Neuron (in vitro differentiated cells): Measurements from ENCODE around the gene TUBA8.
"Not testable (repeated sequence)": the region's sequence is repeated elsewhere in the genome, so short reads cannot be mapped to it uniquely, and the experiment has no call there.

ENCODE experiments used
- H2AFZ ChIP-seq: one replicate; pipeline ENCODE4 v1.6.1; 2013; ENCODE audit warnings: low read depth, mild to moderate bottlenecking, inconsistent platforms, low read length, moderate library complexity
- H3K27me3 ChIP-seq: one replicate; pipeline ENCODE4 v1.6.1; 2013; ENCODE audit warnings: low read length; ENCODE audit not compliant: insufficient read depth
- H3K36me3 ChIP-seq: one replicate; pipeline ENCODE4 v1.6.1; 2013; ENCODE audit warnings: low read length; ENCODE audit not compliant: insufficient read depth
- H3K4me1 ChIP-seq: one replicate; pipeline ENCODE4 v1.6.1; 2013; ENCODE audit warnings: low read length; ENCODE audit not compliant: insufficient read depth
- H3K4me3 ChIP-seq: 2 replicates; pipeline ENCODE4 v1.5.1; 2013; ENCODE audit warnings: mild to moderate bottlenecking, low read length, moderate library complexity
- H3K9me3 ChIP-seq: one replicate; pipeline ENCODE4 v1.6.1; 2013; ENCODE audit warnings: low read length

The TUBA8 gene

DNA sequence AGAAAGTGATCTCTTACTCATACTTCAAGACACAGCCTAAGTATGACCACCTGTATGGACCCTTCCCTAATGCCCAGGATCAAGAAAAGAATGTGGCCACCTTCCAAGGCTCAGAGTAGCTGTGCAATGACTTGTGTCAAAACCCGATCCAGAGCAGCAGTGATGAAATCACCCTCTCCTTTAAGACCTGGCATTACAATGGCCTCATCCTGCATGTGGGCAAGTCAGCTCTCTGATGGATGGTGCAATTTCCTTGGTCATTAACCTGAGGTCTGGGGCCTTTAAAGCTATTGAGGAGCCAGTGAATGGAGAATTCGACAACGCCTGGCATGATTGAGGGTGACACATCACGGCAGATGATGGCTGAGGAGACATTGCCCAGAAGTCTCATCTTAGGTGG is 9.1 kb upstream of the TUBA8 start:
- Histone ChIP-seq H3K4me1 (no peaks in the 10 kb centered on the region), H2AFZ (no peak overlapping the region), H3K27me3 (no peaks in the 10 kb centered on the region), H3K36me3 (no peaks in the 10 kb centered on the region), H3K9me3 (peaks cover 3% of the 10 kb centered on the region), H3K4me3 (no peak overlapping the region)

DNA sequence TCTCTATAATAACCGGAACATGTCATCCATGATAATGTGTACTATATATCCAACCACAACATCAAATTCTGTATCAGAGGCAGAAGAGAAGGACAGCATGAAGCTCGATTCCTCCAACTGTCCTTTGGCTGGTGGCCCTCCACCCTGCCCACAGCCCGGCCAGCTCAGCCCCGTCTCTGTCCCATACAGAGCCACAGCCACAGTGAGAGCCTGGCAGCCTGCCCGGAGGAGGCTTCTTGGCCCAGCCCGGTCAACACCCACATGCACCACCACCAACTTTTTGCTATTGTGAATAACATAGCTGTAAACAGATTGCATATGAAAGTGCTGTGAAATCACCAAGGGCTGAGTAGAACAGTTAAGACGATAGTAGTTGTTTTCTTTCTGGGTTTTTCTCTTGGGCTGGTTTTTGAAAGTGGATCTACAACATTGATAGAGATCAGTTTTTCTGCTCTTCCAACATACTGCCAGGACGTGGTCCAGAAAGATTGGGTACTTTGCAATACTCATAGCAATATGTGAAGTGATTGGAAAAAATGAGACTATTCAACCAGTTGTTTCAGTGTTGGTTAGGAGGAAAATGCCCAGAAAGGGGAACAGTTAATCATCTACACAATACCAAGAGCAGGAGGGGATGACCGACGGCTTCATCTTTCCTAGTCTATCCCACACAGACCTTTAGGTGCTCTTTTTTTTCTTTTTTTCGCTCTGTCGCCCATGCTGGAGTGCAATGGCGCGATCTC is 6.9 kb upstream of the TUBA8 start:
- Histone ChIP-seq H3K36me3 (no peaks in the 10 kb centered on the region), H3K9me3 (peaks cover 3% of the 10 kb centered on the region), H3K4me3 (no peak overlapping the region), H3K4me1 (no peaks in the 10 kb centered on the region), H2AFZ (no peak overlapping the region), H3K27me3 (no peaks in the 10 kb centered on the region)

DNA sequence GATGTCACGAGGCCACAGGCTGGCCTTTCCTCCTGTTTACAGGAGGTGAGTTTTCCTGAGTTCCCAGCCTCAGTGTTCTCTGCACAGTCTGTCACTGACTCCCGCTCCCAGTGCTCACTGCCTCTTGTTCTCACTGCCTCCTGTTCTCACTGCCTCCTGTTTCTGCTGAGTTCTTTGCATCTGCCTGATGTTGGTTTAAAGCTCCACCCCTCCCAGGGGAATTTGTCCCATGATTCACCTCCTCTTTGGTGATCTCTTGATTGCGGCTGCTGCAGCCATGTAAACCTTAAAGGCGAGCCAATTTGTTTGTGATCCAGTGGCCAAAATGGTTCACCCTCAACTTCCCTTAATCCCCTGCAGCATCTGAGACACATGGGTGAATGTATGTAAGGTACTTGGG is 6.0 kb upstream of the TUBA8 start:
- Histone ChIP-seq H3K36me3 (no peaks in the 10 kb centered on the region), H3K27me3 (no peaks in the 10 kb centered on the region), H3K4me3 (no peak overlapping the region), H3K4me1 (no peaks in the 10 kb centered on the region), H3K9me3 (peaks cover 3% of the 10 kb centered on the region), H2AFZ (no peak overlapping the region)

GRCh38 chr22:18105981-18106380 is 4.6 kb upstream of the TUBA8 start:
- H3K27me3 ChIP-seq, H2AFZ ChIP-seq, H3K4me3 ChIP-seq, H3K4me1 ChIP-seq, H3K9me3 ChIP-seq, H3K36me3 ChIP-seq: not testable (repeated sequence)

- H3K36me3 ChIP-seq, H3K27me3 ChIP-seq, H3K4me1 ChIP-seq, H3K9me3 ChIP-seq, H2AFZ ChIP-seq, H3K4me3 ChIP-seq: not testable (repeated sequence)
Measured at GRCh38 chr22:18106550-18107341, 3.9 kb upstream of the TUBA8 start.

DNA sequence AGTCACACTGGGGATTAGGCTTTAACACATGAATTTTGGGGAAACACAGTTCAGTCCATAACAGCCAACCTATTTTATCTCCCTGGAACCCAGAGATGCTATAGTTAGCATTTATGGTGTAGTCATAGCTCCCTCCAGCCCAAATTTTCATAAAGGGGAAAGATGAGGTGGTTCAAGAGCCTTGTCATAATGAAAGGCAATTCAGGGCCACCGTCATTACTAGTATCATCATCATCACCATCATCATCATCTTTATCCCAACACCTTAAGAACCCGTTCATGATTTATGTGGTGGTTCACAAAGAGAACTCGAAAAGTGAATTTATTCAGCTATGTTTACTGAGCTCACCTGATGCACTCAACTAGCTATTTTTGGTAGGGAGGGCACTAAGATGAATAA is 2.4 kb upstream of the TUBA8 start:
- no peak overlapping the region for H2AFZ ChIP-seq
- H3K9me3 ChIP-seq: peaks cover 3% of the 10 kb centered on the region
- no peak overlapping the region for H3K4me3 ChIP-seq
- no peaks in the 10 kb centered on the region for H3K27me3 ChIP-seq
- H3K36me3 ChIP-seq: no peaks in the 10 kb centered on the region
- peaks cover 6% of the 10 kb centered on the region for H3K4me1 ChIP-seq

GRCh38 chr22:18109410-18110193 is 1.0 kb upstream of the TUBA8 start:
- Histone ChIP-seq H3K4me3 (no peak overlapping the region), H3K4me1 (peaks cover 6% of the 10 kb centered on the region), H2AFZ (no peak overlapping the region), H3K36me3 (no peaks in the 10 kb centered on the region), H3K9me3 (peaks cover 3% of the 10 kb centered on the region), H3K27me3 (no peaks in the 10 kb centered on the region)

GRCh38 chr22:18110954-18111758 is 547 bp downstream of the TUBA8 start:
- Histone ChIP-seq H3K36me3 (no peaks in the 10 kb centered on the region), H3K27me3 (no peaks in the 10 kb centered on the region), H2AFZ (no peak overlapping the region), H3K4me3 (peak overlapping the region; percentile 33), H3K4me1 (peaks cover 9% of the 10 kb centered on the region), H3K9me3 (no peaks in the 10 kb centered on the region)

DNA sequence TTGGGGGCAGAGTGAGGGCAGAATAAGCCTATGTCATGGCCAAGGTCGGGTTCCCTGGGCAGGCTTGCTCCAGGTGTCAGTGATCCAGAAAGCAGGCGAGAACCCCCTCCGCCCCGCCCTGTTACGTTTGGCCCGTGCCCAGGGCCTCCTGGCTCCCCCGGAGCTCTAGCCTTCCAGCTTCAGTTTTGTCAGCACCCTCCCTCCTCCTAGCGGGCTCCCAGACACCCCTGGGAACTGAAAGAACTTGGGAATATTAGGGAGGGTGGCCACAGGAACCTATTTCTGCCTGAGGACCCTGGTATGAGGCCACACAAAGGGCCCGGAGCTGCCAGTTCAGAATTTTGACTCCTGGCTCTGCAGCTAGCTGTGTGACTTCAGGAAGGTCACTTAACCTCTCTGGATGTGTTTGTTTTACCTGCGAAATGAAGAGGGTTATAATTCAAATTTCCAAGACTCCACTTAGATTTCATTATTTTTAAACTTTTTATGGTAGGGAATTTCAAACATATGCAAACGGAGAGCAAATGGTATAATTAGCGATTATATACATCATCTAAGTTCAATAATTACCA is 1.2 kb downstream of the TUBA8 start:
- no peak overlapping the region for H3K4me3 ChIP-seq
- peaks cover 9% of the 10 kb centered on the region for H3K4me1 ChIP-seq
- no peaks in the 10 kb centered on the region for H3K36me3 ChIP-seq
- H3K27me3 ChIP-seq: no peaks in the 10 kb centered on the region
- H2AFZ ChIP-seq: no peak overlapping the region
- H3K9me3 ChIP-seq: no peaks in the 10 kb centered on the region

GRCh38 chr22:18112440-18112839 is 1.8 kb downstream of the TUBA8 start:
- H3K36me3 ChIP-seq: no peaks in the 10 kb centered on the region
- H2AFZ ChIP-seq: no peak overlapping the region
- H3K9me3 ChIP-seq: no peaks in the 10 kb centered on the region
- peaks cover 9% of the 10 kb centered on the region for H3K4me1 ChIP-seq
- no peaks in the 10 kb centered on the region for H3K27me3 ChIP-seq
- no peak overlapping the region for H3K4me3 ChIP-seq

DNA sequence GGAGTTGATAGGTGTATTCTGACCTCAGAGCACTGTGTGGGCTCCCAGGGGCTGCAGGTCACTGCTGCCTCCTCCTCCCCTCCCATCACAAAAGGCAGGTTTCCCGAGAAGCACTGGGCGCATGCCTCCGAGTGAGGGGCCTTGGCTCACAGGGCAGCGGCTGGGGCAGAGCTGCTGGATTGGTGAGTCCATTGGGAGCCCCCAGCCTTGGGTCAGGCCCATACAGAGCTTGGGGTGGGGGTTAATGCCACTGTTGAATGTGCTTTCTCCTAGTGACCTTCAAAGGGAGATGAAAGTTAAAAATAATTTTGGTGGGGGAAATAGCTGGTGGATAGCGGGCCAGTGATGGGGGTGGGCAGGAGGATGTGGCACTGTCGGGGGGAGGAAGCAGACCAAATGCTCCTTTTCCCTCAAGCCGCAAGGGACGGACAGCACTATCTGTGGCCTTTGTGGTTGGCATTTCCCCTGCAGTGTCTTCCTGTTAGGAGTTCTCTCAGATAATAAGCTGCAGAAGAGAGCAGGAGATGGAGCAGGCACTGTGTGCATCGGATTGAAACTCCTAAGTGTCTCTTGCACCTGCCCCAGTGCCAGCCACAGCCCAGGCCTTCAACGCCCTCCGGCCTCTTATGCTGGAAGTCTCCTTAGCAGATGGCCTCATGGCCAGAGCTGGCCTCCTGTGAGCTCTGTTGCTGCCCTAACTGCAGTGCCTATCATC is 3.2 kb downstream of the TUBA8 start:
- Histone ChIP-seq H3K9me3 (no peaks in the 10 kb centered on the region), H3K4me3 (no peak overlapping the region)

DNA sequence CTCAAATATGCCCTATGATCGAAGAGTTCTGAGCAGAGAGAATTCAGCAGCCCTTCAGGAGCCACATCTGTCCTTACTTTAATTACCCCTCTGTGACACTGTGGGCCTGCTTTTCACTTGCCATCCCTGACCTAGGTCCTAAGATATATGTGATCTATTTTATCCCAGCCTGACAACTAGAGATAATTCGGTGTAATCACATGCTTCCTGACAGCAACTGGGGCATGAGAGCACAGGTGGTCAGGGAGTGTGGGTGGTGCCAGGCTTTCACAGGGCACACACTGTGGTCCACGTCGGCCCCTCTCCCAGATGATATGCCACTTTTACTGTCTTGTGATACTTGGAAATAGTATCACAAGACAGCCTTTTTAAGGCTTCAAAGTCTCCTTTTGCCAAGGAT is 3.9 kb downstream of the TUBA8 start:
- Histone ChIP-seq H3K9me3 (no peaks in the 10 kb centered on the region), H3K27me3 (no peaks in the 10 kb centered on the region), H2AFZ (no peak overlapping the region), H3K4me3 (no peak overlapping the region), H3K4me1 (peaks cover 9% of the 10 kb centered on the region), H3K36me3 (no peaks in the 10 kb centered on the region)

More for the DNA sequence above, 3.2 kb downstream of the TUBA8 start:
- Histone ChIP-seq H2AFZ (no peak overlapping the region), H3K4me1 (peaks cover 9% of the 10 kb centered on the region), H3K27me3 (no peaks in the 10 kb centered on the region), H3K36me3 (no peaks in the 10 kb centered on the region)
